ENCODE measurements around the gene ADAMTS9. TPM values are rescaled to one million over a fixed set of nuclear protein-coding genes. Genes with fewer than 3 reads are reported as not detected.

ADAMTS9 gene
- polyA plus RNA-seq, 1 donor from 2014 or later = 0.32 TPM

DNA sequence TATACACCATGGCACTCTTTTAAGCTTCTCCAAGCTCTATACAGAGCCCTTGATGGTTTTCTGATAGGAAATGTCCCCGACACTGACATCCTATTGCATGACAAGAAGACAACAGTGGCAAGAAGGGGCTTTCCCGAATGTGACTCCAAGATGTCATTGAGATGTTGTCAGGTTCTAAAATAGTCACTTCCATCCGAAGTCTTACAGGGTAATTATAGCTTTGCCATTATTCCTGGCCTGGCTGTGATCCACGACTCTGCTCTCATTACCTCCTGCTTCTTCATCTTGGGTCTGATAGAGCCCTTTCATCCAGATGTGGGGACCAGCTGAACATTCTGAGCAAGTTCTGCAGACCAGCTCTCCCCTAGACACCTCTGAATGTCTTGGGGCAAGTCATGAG, 40.6 kb upstream of the ADAMTS9 start:
- no peaks in the 10 kb centered on the region for H4K20me1 ChIP-seq (ENCODE audit: insufficient read depth)
- no peaks in the 10 kb centered on the region for H3K79me2 ChIP-seq (replicated peaks; ENCODE audit: insufficient read depth, low read length)
- TF ChIP-seq MXI1 (conservative IDR thresholded peaks at IDR 0.05; ENCODE audit: poor library complexity, severe bottlenecking) = no peak
- TF ChIP-seq EP300 (conservative IDR thresholded peaks at IDR 0.05; ENCODE audit: poor library complexity, severe bottlenecking) = no peak
- no peak for TF ChIP-seq CTCF (IDR thresholded peaks at IDR 0.05; ENCODE audit: poor library complexity, severe bottlenecking)
- TF ChIP-seq SMC3 (conservative IDR thresholded peaks at IDR 0.05; ENCODE audit: poor library complexity) = no peak
- H3K27me3 ChIP-seq (ENCODE audit: insufficient read depth, low read depth, low read length) = no peaks in the 10 kb centered on the region
- H3K27ac ChIP-seq (ENCODE audit: low read length) = no peak overlapping the region
- no peaks in the 10 kb centered on the region for H3K9me2 ChIP-seq (ENCODE audit: insufficient read depth, low read length)
- H3K4me3 ChIP-seq (ENCODE audit: low read length) = no peak overlapping the region
- no peak overlapping the region for H3K9ac ChIP-seq (ENCODE audit: low read length)
- H3K4me2 ChIP-seq (ENCODE audit: low read length) = no peak overlapping the region
- no peaks in the 10 kb centered on the region for H3K9me3 ChIP-seq (ENCODE audit: low read length)
- no peaks in the 10 kb centered on the region for H3K36me3 ChIP-seq (ENCODE audit: insufficient read depth, low read length)
- no peaks in the 10 kb centered on the region for H3F3A ChIP-seq (ENCODE audit: insufficient read depth, low read length, poor library complexity, severe bottlenecking)
- H2AFZ ChIP-seq (ENCODE audit: low read depth, low read length) = no peak overlapping the region

GRCh38 chr3:64726414-64727090, 38.8 kb upstream of the ADAMTS9 start:
- no peak overlapping the region for H3K4me2 ChIP-seq (ENCODE audit: low read length)
- H3K79me2 ChIP-seq (replicated peaks; ENCODE audit: insufficient read depth, low read length) = no peaks in the 10 kb centered on the region
- no peaks in the 10 kb centered on the region for H3K36me3 ChIP-seq (ENCODE audit: insufficient read depth, low read length)
- no peaks in the 10 kb centered on the region for H3K9me2 ChIP-seq (ENCODE audit: insufficient read depth, low read length)
- no peak overlapping the region for H3K9ac ChIP-seq (ENCODE audit: low read length)
- no peaks in the 10 kb centered on the region for H3K27me3 ChIP-seq (ENCODE audit: insufficient read depth, low read depth, low read length)
- H3K27ac ChIP-seq (ENCODE audit: low read length) = no peak overlapping the region
- TF ChIP-seq EP300 (conservative IDR thresholded peaks at IDR 0.05; ENCODE audit: poor library complexity, severe bottlenecking) (no peak), RAD21 (conservative IDR thresholded peaks at IDR 0.05) (no peak)
- H3K4me3 ChIP-seq (ENCODE audit: low read length) = no peak overlapping the region
- H3K9me3 ChIP-seq (ENCODE audit: low read length) = no peaks in the 10 kb centered on the region
- no peaks in the 10 kb centered on the region for H3F3A ChIP-seq (ENCODE audit: insufficient read depth, low read length, poor library complexity, severe bottlenecking)
- H4K20me1 ChIP-seq (ENCODE audit: insufficient read depth) = no peaks in the 10 kb centered on the region
- no peak overlapping the region for H2AFZ ChIP-seq (ENCODE audit: low read depth, low read length)

DNA sequence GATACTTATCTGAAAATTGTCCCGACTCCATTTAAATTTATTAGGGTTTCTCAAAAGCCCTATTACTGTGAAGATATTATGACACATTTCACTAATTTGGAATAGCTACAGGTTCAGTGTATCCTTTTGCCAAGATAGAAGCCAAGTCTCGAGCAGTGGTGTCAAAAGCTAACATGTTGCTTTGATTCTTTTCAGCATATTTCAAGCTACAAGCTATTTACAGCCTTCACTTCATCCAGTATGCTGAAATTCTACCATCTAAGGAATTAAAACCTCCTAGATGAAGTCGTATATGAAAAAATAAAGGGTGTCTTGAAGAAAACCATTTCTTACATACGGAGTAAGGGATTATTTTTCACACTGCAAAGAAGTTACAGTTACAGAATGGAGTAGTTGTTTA, 31.2 kb upstream of the ADAMTS9 start:
- no peak overlapping the region for H3K4me2 ChIP-seq (ENCODE audit: low read length)
- H3K36me3 ChIP-seq (ENCODE audit: insufficient read depth, low read length) = no peaks in the 10 kb centered on the region
- no peaks in the 10 kb centered on the region for H3K9me2 ChIP-seq (ENCODE audit: insufficient read depth, low read length)
- H3F3A ChIP-seq (ENCODE audit: insufficient read depth, low read length, poor library complexity, severe bottlenecking) = no peaks in the 10 kb centered on the region
- no peaks in the 10 kb centered on the region for H3K9me3 ChIP-seq (ENCODE audit: low read length)
- no peak overlapping the region for H3K4me3 ChIP-seq (ENCODE audit: low read length)
- H3K79me2 ChIP-seq (replicated peaks; ENCODE audit: insufficient read depth, low read length) = no peaks in the 10 kb centered on the region
- no peak for TF ChIP-seq SMC3 (conservative IDR thresholded peaks at IDR 0.05; ENCODE audit: poor library complexity)
- TF ChIP-seq REST (IDR thresholded peaks at IDR 0.05; ENCODE audit: borderline replicate concordance) = no peak
- no peak for TF ChIP-seq POLR2AphosphoS5 (IDR thresholded peaks at IDR 0.05)
- TF ChIP-seq EZH2 (IDR thresholded peaks at IDR 0.05; ENCODE audit: borderline replicate concordance, insufficient read depth, low read length, poor library complexity, severe bottlenecking) = no peak
- no peak for TF ChIP-seq RAD21 (conservative IDR thresholded peaks at IDR 0.05)
- no peak for TF ChIP-seq CTCF (IDR thresholded peaks at IDR 0.05; ENCODE audit: poor library complexity, severe bottlenecking)
- no peak for TF ChIP-seq TAF1 (IDR thresholded peaks at IDR 0.05; ENCODE audit: low read depth)
- TF ChIP-seq MXI1 (conservative IDR thresholded peaks at IDR 0.05; ENCODE audit: poor library complexity, severe bottlenecking) = no peak
- TF ChIP-seq EP300 (conservative IDR thresholded peaks at IDR 0.05; ENCODE audit: poor library complexity, severe bottlenecking) = no peak
- no peaks in the 10 kb centered on the region for H4K20me1 ChIP-seq (ENCODE audit: insufficient read depth)
- no peak overlapping the region for H3K9ac ChIP-seq (ENCODE audit: low read length)
- H2AFZ ChIP-seq (ENCODE audit: low read depth, low read length) = no peak overlapping the region
- no peaks in the 10 kb centered on the region for H3K27me3 ChIP-seq (ENCODE audit: insufficient read depth, low read depth, low read length)
- no peak overlapping the region for H3K27ac ChIP-seq (ENCODE audit: low read length)
